Activated naive CD8-positive, alpha-beta T cell treated with anti-CD3 and anti-CD28 coated beads for 36 hours (primary cell): Measurements from ENCODE around the gene RAPGEF3. TPM values are rescaled to one million over a fixed set of nuclear protein-coding genes. Genes with fewer than 3 reads are reported as not detected.

Experiments
- DNase-seq: peaks from one replicate; pipeline ENCODE4 v3.0.0; 2021
- H3K27ac Mint-ChIP-seq: one replicate; pipeline ENCODE4 v1.8.0; 2022; ENCODE audit warnings: mild to moderate bottlenecking, moderate library complexity, mixed read lengths
- H3K27me3 Mint-ChIP-seq: one replicate; pipeline ENCODE4 v1.8.0; 2022; ENCODE audit warnings: mild to moderate bottlenecking, mixed read lengths
- H3K36me3 Mint-ChIP-seq: one replicate; pipeline ENCODE4 v1.8.0; 2021; ENCODE audit warnings: mild to moderate bottlenecking, mixed read lengths
- H3K4me1 Mint-ChIP-seq: one replicate; pipeline ENCODE4 v1.8.0; 2021; ENCODE audit warnings: mixed read lengths
- H3K4me3 Mint-ChIP-seq: one replicate; pipeline ENCODE4 v1.8.0; 2022; ENCODE audit warnings: mild to moderate bottlenecking, moderate library complexity, mixed read lengths
- H3K9me3 Mint-ChIP-seq: one replicate; pipeline ENCODE4 v1.8.0; 2022; ENCODE audit warnings: mixed read lengths
- total RNA-seq, 2 experiments: library from RNA; stranded (reverse); gene quantifications; one replicate each; pipeline ENCODE4 v1.2.3, GENCODE V29; 2021

Gene RAPGEF3
- under 1 TPM; 0.27 to 0.54 TPM for total RNA-seq

GRCh38 chr12:47758834-47759690, at the start of gene RAPGEF3:
Gene RAPGEF3 (minus strand): TSS chr12:47758880. CDS start chr12:47758556, 324 bp downstream.
- no peaks in the 10 kb centered on the region for H3K36me3 Mint-ChIP-seq
- DNase-seq = peak; percentile 78
- peak within 1 kb of the TSS; percentile 67 for H3K4me3 Mint-ChIP-seq
- no peak within 1 kb of the TSS for H3K27ac Mint-ChIP-seq
- H3K4me1 Mint-ChIP-seq = peaks cover 35% of the 10 kb centered on the region
- no peaks in the 10 kb centered on the region for H3K9me3 Mint-ChIP-seq
- H3K27me3 Mint-ChIP-seq = no peaks in the 10 kb centered on the region

- peaks cover 90% of the 10 kb centered on the region for H3K4me1 Mint-ChIP-seq
- peak; percentile 83 for DNase-seq
- H3K4me3 Mint-ChIP-seq = peak overlapping the region; percentile 70
- H3K36me3 Mint-ChIP-seq = peaks cover 69% of the 10 kb centered on the region
- H3K27me3 Mint-ChIP-seq = no peaks in the 10 kb centered on the region
- H3K9me3 Mint-ChIP-seq = no peaks in the 10 kb centered on the region
- peak overlapping the region; percentile 94 for H3K27ac Mint-ChIP-seq
Measured at GRCh38 chr12:47808050-47808449, 49.4 kb upstream of the RAPGEF3 start.

- peak overlapping the region; percentile 94 for H3K27ac Mint-ChIP-seq
- no peak for DNase-seq
- H3K36me3 Mint-ChIP-seq = peaks cover 66% of the 10 kb centered on the region
- no peaks in the 10 kb centered on the region for H3K9me3 Mint-ChIP-seq
- H3K4me1 Mint-ChIP-seq = peaks cover 93% of the 10 kb centered on the region
- peak overlapping the region; percentile 70 for H3K4me3 Mint-ChIP-seq
- no peaks in the 10 kb centered on the region for H3K27me3 Mint-ChIP-seq
Measured at GRCh38 chr12:47807338-47807737, 48.7 kb upstream of the RAPGEF3 start.

- H3K27ac Mint-ChIP-seq = peak overlapping the region; percentile 94
- H3K4me3 Mint-ChIP-seq = peak overlapping the region; percentile 70
- peaks cover 60% of the 10 kb centered on the region for H3K36me3 Mint-ChIP-seq
Measured at GRCh38 chr12:47805417-47805816, 46.7 kb upstream of the RAPGEF3 start.

GRCh38 chr12:47804171-47804570, 45.5 kb upstream of the RAPGEF3 start:
- no peak for DNase-seq
- Mint-ChIP-seq H3K4me3 (no peak overlapping the region), H3K4me1 (peaks cover 91% of the 10 kb centered on the region), H3K9me3 (no peaks in the 10 kb centered on the region), H3K27me3 (no peaks in the 10 kb centered on the region), H3K27ac (peak overlapping the region; percentile 94), H3K36me3 (peaks cover 55% of the 10 kb centered on the region)

More at GRCh38 chr12:47805417-47805816, 46.7 kb upstream of the RAPGEF3 start:
- Mint-ChIP-seq H3K9me3 (no peaks in the 10 kb centered on the region), H3K27me3 (no peaks in the 10 kb centered on the region), H3K4me1 (peaks cover 92% of the 10 kb centered on the region)
- no peak for DNase-seq

GRCh38 chr12:47803191-47803875, 44.7 kb upstream of the RAPGEF3 start:
- Mint-ChIP-seq H3K4me3 (peak overlapping the region; percentile 42), H3K9me3 (no peaks in the 10 kb centered on the region), H3K27me3 (no peaks in the 10 kb centered on the region), H3K27ac (peak overlapping the region; percentile 94), H3K4me1 (peaks cover 88% of the 10 kb centered on the region), H3K36me3 (peaks cover 57% of the 10 kb centered on the region)
- DNase-seq = no peak

- Mint-ChIP-seq H3K27ac (peak overlapping the region; percentile 94), H3K36me3 (peaks cover 60% of the 10 kb centered on the region), H3K27me3 (no peaks in the 10 kb centered on the region), H3K4me1 (peaks cover 83% of the 10 kb centered on the region), H3K4me3 (peak overlapping the region; percentile 32), H3K9me3 (no peaks in the 10 kb centered on the region)
- DNase-seq = no peak
Measured at GRCh38 chr12:47802312-47802711, 43.6 kb upstream of the RAPGEF3 start.

GRCh38 chr12:47801904-47802246, 43.2 kb upstream of the RAPGEF3 start:
- Mint-ChIP-seq H3K4me3 (peak overlapping the region; percentile 32), H3K27me3 (no peaks in the 10 kb centered on the region), H3K9me3 (no peaks in the 10 kb centered on the region), H3K36me3 (peaks cover 57% of the 10 kb centered on the region), H3K4me1 (peaks cover 79% of the 10 kb centered on the region), H3K27ac (peak overlapping the region; percentile 94)
- DNase-seq = no peak

- no peak for DNase-seq
- Mint-ChIP-seq H3K4me3 (no peak overlapping the region), H3K36me3 (peaks cover 51% of the 10 kb centered on the region), H3K4me1 (peaks cover 73% of the 10 kb centered on the region), H3K9me3 (no peaks in the 10 kb centered on the region), H3K27me3 (no peaks in the 10 kb centered on the region), H3K27ac (peak overlapping the region; percentile 94)
Measured at GRCh38 chr12:47801170-47801903, 42.7 kb upstream of the RAPGEF3 start.

GRCh38 chr12:47800582-47800981, 41.9 kb upstream of the RAPGEF3 start:
- H3K36me3 Mint-ChIP-seq = peaks cover 46% of the 10 kb centered on the region

GRCh38 chr12:47799357-47799955, 40.8 kb upstream of the RAPGEF3 start:
- peak overlapping the region; percentile 48 for H3K27ac Mint-ChIP-seq
- H3K27me3 Mint-ChIP-seq = no peaks in the 10 kb centered on the region
- no peak for DNase-seq
- H3K36me3 Mint-ChIP-seq = peaks cover 39% of the 10 kb centered on the region
- peaks cover 55% of the 10 kb centered on the region for H3K4me1 Mint-ChIP-seq
- no peak overlapping the region for H3K4me3 Mint-ChIP-seq
- no peaks in the 10 kb centered on the region for H3K9me3 Mint-ChIP-seq

More at GRCh38 chr12:47800582-47800981, 41.9 kb upstream of the RAPGEF3 start:
- no peaks in the 10 kb centered on the region for H3K9me3 Mint-ChIP-seq
- H3K4me3 Mint-ChIP-seq = no peak overlapping the region
- H3K4me1 Mint-ChIP-seq = peaks cover 66% of the 10 kb centered on the region
- H3K27me3 Mint-ChIP-seq = no peaks in the 10 kb centered on the region
- H3K27ac Mint-ChIP-seq = no peak overlapping the region
- no peak for DNase-seq

- H3K27ac Mint-ChIP-seq = peak overlapping the region; percentile 75
Measured at GRCh38 chr12:47798382-47798948, 39.8 kb upstream of the RAPGEF3 start.

GRCh38 chr12:47797441-47797840, 38.8 kb upstream of the RAPGEF3 start:
- H3K27ac Mint-ChIP-seq = peak overlapping the region; percentile 72
- H3K36me3 Mint-ChIP-seq = peaks cover 30% of the 10 kb centered on the region
- H3K4me1 Mint-ChIP-seq = peaks cover 38% of the 10 kb centered on the region
- no peaks in the 10 kb centered on the region for H3K9me3 Mint-ChIP-seq
- no peak overlapping the region for H3K4me3 Mint-ChIP-seq
- H3K27me3 Mint-ChIP-seq = no peaks in the 10 kb centered on the region
- DNase-seq = peak; percentile 48

More at GRCh38 chr12:47798382-47798948, 39.8 kb upstream of the RAPGEF3 start:
- Mint-ChIP-seq H3K4me3 (no peak overlapping the region), H3K36me3 (peaks cover 34% of the 10 kb centered on the region), H3K4me1 (peaks cover 48% of the 10 kb centered on the region), H3K9me3 (no peaks in the 10 kb centered on the region), H3K27me3 (no peaks in the 10 kb centered on the region)
- DNase-seq = no peak

- H3K4me1 Mint-ChIP-seq = peaks cover 24% of the 10 kb centered on the region
- H3K27ac Mint-ChIP-seq = no peak overlapping the region
- H3K9me3 Mint-ChIP-seq = no peaks in the 10 kb centered on the region
- H3K36me3 Mint-ChIP-seq = peaks cover 18% of the 10 kb centered on the region
- H3K4me3 Mint-ChIP-seq = no peak overlapping the region
- DNase-seq = no peak
- H3K27me3 Mint-ChIP-seq = no peaks in the 10 kb centered on the region
Measured at GRCh38 chr12:47795814-47796411, 37.2 kb upstream of the RAPGEF3 start.
